ENCODE measurements around the gene RPL35. TPM values are rescaled to one million over a fixed set of nuclear protein-coding genes. Genes with fewer than 3 reads are reported as not detected.

Gene RPL35
- total RNA-seq, 2 experiments from 2014 or later, result 1,403 to 1,537 TPM

GRCh38 chr9:124869986-124870560 is 8.3 kb upstream of the RPL35 start:
- Mint-ChIP-seq H3K9me3 (no peaks in the 10 kb centered on the region), H3K27me3 (no peaks in the 10 kb centered on the region), H3K27ac (peak overlapping the region; percentile 95), H3K4me1 (peaks cover 57% of the 10 kb centered on the region), H3K4me3 (peak overlapping the region; percentile 90), H3K36me3 (ENCODE audit: low read depth) (peaks cover 39% of the 10 kb centered on the region)
- CTCF ChIA-PET, result interaction anchor here (2.2 kb wide), 1 partner anchor 17 kb away, joined by 11 read pairs; the partner anchor contains the start of gene WDR38
- DNase-seq, result peak; percentile 79
- POLR2A ChIA-PET, result interaction anchor here (1.1 kb wide), 2 partner anchors 9 to 372 kb away, joined by 3 read pairs; no protein-coding TSS in a partner anchor

- CTCF ChIA-PET, result interaction anchor here (2.2 kb wide), 1 partner anchor 16 kb away, joined by 11 read pairs; the partner anchor contains the start of gene WDR38
These were observed 7.8 kb upstream of the RPL35 start for GRCh38 chr9:124869466-124869985.

GRCh38 chr9:124868511-124869465 is 7.0 kb upstream of the RPL35 start:
- ChIA-PET POLR2A (interaction anchor here (0.7 kb wide), 1 partner anchor 95 kb away, joined by 3 read pairs; no protein-coding TSS in a partner anchor), CTCF (interaction anchor here (0.5 to 2.2 kb wide), 2 partner anchors 16 to 22 kb away, joined by 3 to 11 read pairs; partner anchors contain the start of gene WDR38)
- Mint-ChIP-seq H3K4me3 (peak overlapping the region; percentile 90), H3K27ac (peak overlapping the region; percentile 98), H3K4me1 (peaks cover 51% of the 10 kb centered on the region), H3K27me3 (no peaks in the 10 kb centered on the region), H3K36me3 (ENCODE audit: low read depth) (peaks cover 34% of the 10 kb centered on the region), H3K9me3 (no peaks in the 10 kb centered on the region)
- DNase-seq, result peak; percentile 89

More at GRCh38 chr9:124869466-124869985, 7.8 kb upstream of the RPL35 start:
- peak overlapping the region; percentile 95 for H3K27ac Mint-ChIP-seq
- peak overlapping the region; percentile 90 for H3K4me3 Mint-ChIP-seq
- POLR2A ChIA-PET, result interaction anchor here (1.1 kb wide), 2 partner anchors 8 to 372 kb away, joined by 3 read pairs; no protein-coding TSS in a partner anchor
- DNase-seq, result peak; percentile 45
- H3K36me3 Mint-ChIP-seq (ENCODE audit: low read depth), result peaks cover 34% of the 10 kb centered on the region
- H3K9me3 Mint-ChIP-seq, result no peaks in the 10 kb centered on the region
- H3K4me1 Mint-ChIP-seq, result peaks cover 54% of the 10 kb centered on the region
- H3K27me3 Mint-ChIP-seq, result no peaks in the 10 kb centered on the region

- Mint-ChIP-seq H3K27ac (peak overlapping the region; percentile 36), H3K9me3 (no peaks in the 10 kb centered on the region), H3K27me3 (no peaks in the 10 kb centered on the region), H3K36me3 (ENCODE audit: low read depth) (peaks cover 31% of the 10 kb centered on the region), H3K4me1 (peaks cover 45% of the 10 kb centered on the region), H3K4me3 (peak overlapping the region; percentile 56)
- CTCF ChIA-PET, result interaction anchor here (0.5 to 3.4 kb wide), 3 partner anchors 9 to 21 kb away, joined by 3 to 33 read pairs (median 5); partner anchors contain the start of gene WDR38
- DNase-seq, result no peak
- POLR2A ChIA-PET, result no interaction called here
These were observed 1.7 kb upstream of the RPL35 start for GRCh38 chr9:124863371-124863871.

- Mint-ChIP-seq H3K36me3 (ENCODE audit: low read depth) (peaks cover 38% of the 10 kb centered on the region), H3K4me1 (peaks cover 33% of the 10 kb centered on the region), H3K9me3 (no peaks in the 10 kb centered on the region), H3K27ac (peak overlapping the region; percentile 97), H3K4me3 (peak overlapping the region; percentile 89), H3K27me3 (no peaks in the 10 kb centered on the region)
- DNase-seq, result no peak
- ChIA-PET POLR2A (interaction anchor here (0.6 to 1.0 kb wide), 4 partner anchors 10 to 266 kb away, joined by 3 to 4 read pairs (median 3); no protein-coding TSS in a partner anchor), CTCF (interaction anchor here (0.8 to 3.4 kb wide), 4 partner anchors 9 to 270 kb away, joined by 3 to 33 read pairs (median 6); partner anchors contain the start of gene WDR38)
These were observed 995 bp downstream of the RPL35 start for GRCh38 chr9:124860582-124861341.

GRCh38 chr9:124859803-124860581 is 1.8 kb downstream of the RPL35 start:
- ChIA-PET CTCF (interaction anchor here (0.8 to 3.4 kb wide), 3 partner anchors 8 to 13 kb away, joined by 3 to 33 read pairs (median 7); partner anchors contain the start of gene WDR38), POLR2A (no interaction called here)
- Mint-ChIP-seq H3K27me3 (no peaks in the 10 kb centered on the region), H3K4me1 (peaks cover 33% of the 10 kb centered on the region), H3K9me3 (no peaks in the 10 kb centered on the region), H3K4me3 (peak overlapping the region; percentile 89), H3K36me3 (ENCODE audit: low read depth) (peaks cover 38% of the 10 kb centered on the region), H3K27ac (peak overlapping the region; percentile 97)
- no peak for DNase-seq

- Mint-ChIP-seq H3K4me1 (peaks cover 32% of the 10 kb centered on the region), H3K4me3 (no peak overlapping the region), H3K9me3 (no peaks in the 10 kb centered on the region), H3K36me3 (ENCODE audit: low read depth) (peaks cover 38% of the 10 kb centered on the region), H3K27ac (no peak overlapping the region), H3K27me3 (no peaks in the 10 kb centered on the region)
- POLR2A ChIA-PET, result no interaction called here
- CTCF ChIA-PET, result interaction anchor here (1.1 to 10.0 kb wide), 2 partner anchors 85 to 122 kb away, joined by 4 to 173 read pairs; partner anchors contain the start of genes NR6A1 and OLFML2A
- DNase-seq, result no peak
These were observed 3.3 kb downstream of the RPL35 start for GRCh38 chr9:124858330-124859046.

- H3K9me3 Mint-ChIP-seq, result no peaks in the 10 kb centered on the region
- ChIA-PET CTCF (interaction anchor here (10.0 kb wide), 1 partner anchor 85 kb away, joined by 173 read pairs; the partner anchor contains the start of genes NR6A1 and OLFML2A), POLR2A (interaction anchor here (0.7 kb wide), 1 partner anchor 108 kb away, joined by 3 read pairs; no protein-coding TSS in a partner anchor)
- no peak for DNase-seq
- peaks cover 2% of the 10 kb centered on the region for H3K27me3 Mint-ChIP-seq
- H3K36me3 Mint-ChIP-seq (ENCODE audit: low read depth), result peaks cover 38% of the 10 kb centered on the region
- H3K27ac Mint-ChIP-seq, result no peak overlapping the region
- no peak overlapping the region for H3K4me3 Mint-ChIP-seq
- H3K4me1 Mint-ChIP-seq, result peaks cover 33% of the 10 kb centered on the region
These were observed 4.1 kb downstream of the RPL35 start for GRCh38 chr9:124857533-124858162.

GRCh38 chr9:124855944-124856765 is 5.6 kb downstream of the RPL35 start:
- POLR2A ChIA-PET, result interaction anchor here (0.7 kb wide), 1 partner anchor 61 kb away, joined by 3 read pairs; no protein-coding TSS in a partner anchor
- no peak overlapping the region for H3K27ac Mint-ChIP-seq

More at GRCh38 chr9:124855944-124856765, 5.6 kb downstream of the RPL35 start:
- Mint-ChIP-seq H3K9me3 (no peaks in the 10 kb centered on the region), H3K27me3 (peaks cover 3% of the 10 kb centered on the region), H3K4me3 (no peak overlapping the region), H3K36me3 (ENCODE audit: low read depth) (peaks cover 36% of the 10 kb centered on the region), H3K4me1 (peaks cover 30% of the 10 kb centered on the region)
- CTCF ChIA-PET, result interaction anchor here (1.1 to 10.0 kb wide), 2 partner anchors 16 to 83 kb away, joined by 3 to 173 read pairs; partner anchors contain the start of genes NR6A1 and OLFML2A
- no peak for DNase-seq

All from activated CD4-positive, alpha-beta T cell treated with anti-CD3 and anti-CD28 coated beads, Interleukin-2, amount 10 ng/mL, durations not matched to agents 7 days and 5 days (primary cell).